Rectal smooth muscle tissue (tissue), 1 donor: ENCODE results near the gene ATP6V1A.

ENCODE experiments used
- H3K27ac ChIP-seq: one replicate; pipeline ENCODE4 v1.7.0; 2013; ENCODE audit warnings: low read depth, low read length, inconsistent platforms
- H3K27me3 ChIP-seq: one replicate; pipeline ENCODE4 v1.7.0; 2013; ENCODE audit warnings: low read length; ENCODE audit not compliant: control insufficient read depth, insufficient read depth
- H3K36me3 ChIP-seq: one replicate; pipeline ENCODE4 v1.7.0; 2013; ENCODE audit warnings: low read length; ENCODE audit not compliant: control insufficient read depth, insufficient read depth
- H3K4me1 ChIP-seq: one replicate; pipeline ENCODE4 v1.7.0; 2013; ENCODE audit warnings: low read length; ENCODE audit not compliant: control insufficient read depth, insufficient read depth
- H3K4me3 ChIP-seq: one replicate; pipeline ENCODE4 v1.7.0; 2013; ENCODE audit warnings: low read length
- H3K9ac ChIP-seq: one replicate; pipeline ENCODE4 v1.7.0; 2013; ENCODE audit warnings: low read length

ATP6V1A gene

DNA sequence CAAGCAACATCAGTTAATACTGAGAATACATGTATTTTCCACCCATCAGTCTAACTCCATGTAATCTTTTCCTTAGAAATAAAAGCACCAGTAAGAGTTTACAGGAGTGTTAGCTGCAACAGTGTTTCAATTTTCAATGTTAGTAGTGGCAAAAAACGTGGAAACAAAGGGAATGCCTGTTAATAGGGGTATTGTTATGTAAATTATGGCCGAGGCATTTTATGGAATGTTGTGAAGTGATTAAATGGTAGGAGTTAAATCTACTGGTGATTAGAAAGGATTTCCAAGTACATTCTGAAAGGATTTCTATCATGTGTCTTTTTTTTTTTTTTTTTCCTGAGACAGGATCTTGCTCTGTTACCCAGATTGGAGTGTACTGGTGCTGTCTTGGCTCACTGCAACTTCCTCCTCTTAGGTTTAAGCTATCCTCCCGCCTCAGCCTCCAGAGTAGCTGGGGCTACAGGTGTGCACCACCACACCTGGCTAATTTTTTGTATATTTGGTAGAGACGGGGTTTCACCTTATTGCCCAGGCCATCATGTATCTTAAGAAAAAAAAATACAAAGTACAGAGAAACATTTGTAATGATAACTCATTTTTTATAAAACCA lies 6.6 kb downstream of the ATP6V1A start:
- no peaks in the 10 kb centered on the region for H3K36me3 ChIP-seq
- no peak overlapping the region for H3K4me3 ChIP-seq
- H3K27me3 ChIP-seq = no peaks in the 10 kb centered on the region
- no peaks in the 10 kb centered on the region for H3K4me1 ChIP-seq
- no peak overlapping the region for H3K9ac ChIP-seq
- no peak overlapping the region for H3K27ac ChIP-seq

GRCh38 chr3:113754494-113755159 lies 7.8 kb downstream of the ATP6V1A start:
- Histone ChIP-seq H3K9ac (no peak overlapping the region), H3K27me3 (no peaks in the 10 kb centered on the region), H3K4me3 (no peak overlapping the region), H3K4me1 (no peaks in the 10 kb centered on the region), H3K36me3 (no peaks in the 10 kb centered on the region), H3K27ac (no peak overlapping the region)

DNA sequence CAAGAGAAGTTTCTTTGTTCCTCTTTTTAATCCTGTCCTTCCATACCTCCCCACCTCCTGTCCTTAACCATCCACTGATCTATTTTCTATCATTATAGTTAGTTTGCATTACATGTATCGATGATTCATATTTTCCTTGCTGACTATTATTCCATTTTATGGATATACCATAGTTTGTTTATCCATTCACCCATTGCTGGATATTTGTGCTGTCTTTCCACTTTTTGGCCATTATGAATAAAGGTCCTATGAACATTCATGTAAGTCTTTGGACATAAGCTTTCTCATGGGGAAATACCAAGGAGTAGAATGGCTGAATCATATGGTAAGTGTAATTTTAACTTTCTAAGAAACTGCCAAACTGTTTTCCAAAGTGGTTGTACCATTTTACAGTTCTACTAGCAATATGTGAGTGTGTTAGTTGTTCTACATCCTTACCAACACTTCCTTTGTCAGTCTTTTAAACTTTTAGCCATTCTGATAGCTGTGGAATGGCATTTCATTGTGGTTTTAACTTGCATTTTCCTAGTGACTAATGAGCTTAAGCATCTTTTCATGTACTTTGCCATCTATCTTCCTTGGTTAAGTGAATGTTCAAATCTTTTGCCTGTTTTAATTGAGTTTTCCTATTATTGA lies 11.7 kb downstream of the ATP6V1A start:
- Histone ChIP-seq H3K36me3 (no peaks in the 10 kb centered on the region), H3K4me1 (no peaks in the 10 kb centered on the region), H3K27ac (no peak overlapping the region), H3K9ac (no peak overlapping the region), H3K27me3 (no peaks in the 10 kb centered on the region), H3K4me3 (no peak overlapping the region)

GRCh38 chr3:113764698-113765097 lies 17.9 kb downstream of the ATP6V1A start:
- Histone ChIP-seq H3K27me3 (no peaks in the 10 kb centered on the region), H3K36me3 (no peaks in the 10 kb centered on the region), H3K4me3 (no peak overlapping the region), H3K27ac (no peak overlapping the region), H3K4me1 (no peaks in the 10 kb centered on the region), H3K9ac (no peak overlapping the region)

GRCh38 chr3:113769551-113769950 lies 22.7 kb downstream of the ATP6V1A start:
- no peaks in the 10 kb centered on the region for H3K4me1 ChIP-seq
- no peak overlapping the region for H3K4me3 ChIP-seq
- H3K27me3 ChIP-seq = no peaks in the 10 kb centered on the region
- no peaks in the 10 kb centered on the region for H3K36me3 ChIP-seq
- no peak overlapping the region for H3K9ac ChIP-seq
- H3K27ac ChIP-seq = no peak overlapping the region

DNA sequence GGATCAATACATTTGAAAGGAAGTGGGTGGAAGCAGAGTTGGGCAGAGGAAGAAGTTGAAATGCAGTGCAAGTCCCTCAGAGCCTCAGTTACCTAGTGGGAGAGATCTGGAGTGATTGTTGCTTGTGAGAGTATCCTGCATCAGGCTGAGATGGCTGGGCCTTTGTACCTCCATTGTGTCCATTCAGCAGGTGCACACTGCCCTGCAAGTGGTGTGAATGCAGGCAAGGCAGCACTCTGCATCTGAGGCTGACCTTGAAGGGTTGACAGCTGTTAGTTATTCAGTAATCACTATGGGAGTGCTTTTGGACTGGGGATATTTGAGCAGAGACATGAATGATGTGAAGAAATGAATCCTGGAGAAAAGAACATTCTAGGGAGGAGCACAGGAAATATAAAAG lies 25.2 kb downstream of the ATP6V1A start:
- Histone ChIP-seq H3K4me3 (no peak overlapping the region), H3K27ac (no peak overlapping the region), H3K27me3 (no peaks in the 10 kb centered on the region), H3K9ac (no peak overlapping the region), H3K36me3 (no peaks in the 10 kb centered on the region), H3K4me1 (no peaks in the 10 kb centered on the region)

- Histone ChIP-seq H3K9ac (no peak overlapping the region), H3K27ac (no peak overlapping the region), H3K4me1 (no peaks in the 10 kb centered on the region), H3K4me3 (no peak overlapping the region), H3K27me3 (no peaks in the 10 kb centered on the region), H3K36me3 (no peaks in the 10 kb centered on the region)
These were observed 26.5 kb downstream of the ATP6V1A start for GRCh38 chr3:113773381-113773780.

DNA sequence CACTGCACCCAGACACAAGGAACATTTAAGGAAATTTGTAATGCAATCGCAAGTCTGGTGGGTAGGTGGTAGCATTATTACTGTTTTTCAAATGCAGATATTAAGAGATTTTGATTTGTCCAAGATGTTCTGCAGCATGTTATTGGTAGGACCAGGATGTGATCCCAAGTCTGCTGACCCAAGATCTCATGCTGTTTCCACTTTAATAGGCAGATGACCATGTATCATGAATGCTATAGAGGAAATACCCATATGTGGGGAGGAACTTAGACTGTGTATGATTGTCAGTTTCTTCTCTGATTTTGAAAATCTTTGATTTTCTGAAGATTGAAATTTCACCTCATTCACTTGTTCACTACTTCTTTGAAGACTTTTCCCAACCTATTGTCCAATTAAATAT lies 28.7 kb downstream of the ATP6V1A start:
- no peaks in the 10 kb centered on the region for H3K27me3 ChIP-seq
- no peaks in the 10 kb centered on the region for H3K36me3 ChIP-seq
- H3K27ac ChIP-seq = no peak overlapping the region
- H3K4me3 ChIP-seq = no peak overlapping the region
- H3K4me1 ChIP-seq = no peaks in the 10 kb centered on the region
- H3K9ac ChIP-seq = no peak overlapping the region

DNA sequence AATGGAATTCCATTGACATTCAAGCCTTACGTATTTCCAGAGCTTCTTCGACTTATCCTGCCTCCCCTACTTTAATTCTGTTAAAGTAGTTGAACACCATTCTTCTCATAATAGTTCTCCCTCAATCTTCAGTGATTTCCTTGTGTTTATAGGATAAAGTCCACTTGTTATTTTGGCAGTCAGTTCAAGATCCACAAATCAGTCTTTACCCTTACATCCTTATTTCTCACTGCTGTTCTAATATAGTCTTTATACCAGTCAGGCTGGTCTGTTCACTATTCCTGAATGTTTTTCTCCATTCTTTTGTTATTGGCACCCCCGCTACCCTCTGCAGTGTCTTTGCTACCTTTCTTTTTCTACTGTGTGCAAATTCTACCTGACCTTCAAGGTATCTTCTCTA lies 29.7 kb downstream of the ATP6V1A start:
- Histone ChIP-seq H3K4me3 (no peak overlapping the region), H3K9ac (no peak overlapping the region), H3K4me1 (no peaks in the 10 kb centered on the region)

GRCh38 chr3:113783463-113783862 lies 36.6 kb downstream of the ATP6V1A start:
- Histone ChIP-seq H3K27me3 (no peaks in the 10 kb centered on the region), H3K36me3 (peaks cover 2% of the 10 kb centered on the region), H3K4me3 (no peak overlapping the region), H3K4me1 (no peaks in the 10 kb centered on the region), H3K27ac (no peak overlapping the region), H3K9ac (no peak overlapping the region)

More for the DNA sequence above, 29.7 kb downstream of the ATP6V1A start:
- Histone ChIP-seq H3K36me3 (no peaks in the 10 kb centered on the region), H3K27me3 (no peaks in the 10 kb centered on the region), H3K27ac (no peak overlapping the region)

DNA sequence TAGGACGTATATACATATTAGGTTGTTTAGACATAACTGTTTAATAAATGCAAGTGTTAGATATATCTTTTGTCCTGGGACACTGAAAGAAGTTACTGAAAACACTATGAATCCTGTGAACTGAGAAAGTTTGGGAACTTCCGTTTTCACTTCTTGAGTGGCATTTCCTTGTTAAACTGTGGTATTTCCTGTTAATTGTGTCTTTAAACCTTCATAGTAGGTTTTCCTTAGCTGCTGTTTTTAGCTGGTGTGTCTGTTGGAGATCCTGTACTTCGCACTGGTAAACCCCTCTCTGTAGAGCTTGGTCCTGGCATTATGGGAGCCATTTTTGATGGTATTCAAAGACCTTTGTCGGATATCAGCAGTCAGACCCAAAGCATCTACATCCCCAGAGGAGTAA lies 37.1 kb downstream of the ATP6V1A start:
- no peaks in the 10 kb centered on the region for H3K4me1 ChIP-seq
- H3K4me3 ChIP-seq = no peak overlapping the region
- H3K27me3 ChIP-seq = no peaks in the 10 kb centered on the region
- no peak overlapping the region for H3K9ac ChIP-seq
- H3K27ac ChIP-seq = no peak overlapping the region
- H3K36me3 ChIP-seq = peaks cover 2% of the 10 kb centered on the region

DNA sequence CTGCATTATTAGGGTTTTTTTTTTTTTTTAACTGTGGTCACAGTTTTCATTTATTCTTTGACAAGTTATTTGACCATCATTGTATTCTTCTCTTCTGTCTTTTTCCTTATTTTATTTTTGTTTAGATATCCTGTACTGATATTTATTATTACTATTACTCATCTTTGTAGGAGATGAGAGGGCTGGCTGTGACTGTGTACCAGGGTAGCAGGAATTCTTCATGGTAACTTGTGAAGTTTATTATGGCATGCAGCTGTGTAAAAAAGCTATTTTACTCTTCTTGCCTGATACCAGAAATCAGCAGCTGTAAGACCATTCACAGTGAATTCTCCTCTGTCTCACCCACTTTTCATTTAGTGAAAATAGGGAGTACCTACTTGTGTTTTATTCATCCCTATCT lies 44.5 kb downstream of the ATP6V1A start:
- Histone ChIP-seq H3K27ac (no peak overlapping the region), H3K27me3 (no peaks in the 10 kb centered on the region), H3K4me1 (no peaks in the 10 kb centered on the region), H3K36me3 (peaks cover 8% of the 10 kb centered on the region), H3K9ac (no peak overlapping the region), H3K4me3 (no peak overlapping the region)

DNA sequence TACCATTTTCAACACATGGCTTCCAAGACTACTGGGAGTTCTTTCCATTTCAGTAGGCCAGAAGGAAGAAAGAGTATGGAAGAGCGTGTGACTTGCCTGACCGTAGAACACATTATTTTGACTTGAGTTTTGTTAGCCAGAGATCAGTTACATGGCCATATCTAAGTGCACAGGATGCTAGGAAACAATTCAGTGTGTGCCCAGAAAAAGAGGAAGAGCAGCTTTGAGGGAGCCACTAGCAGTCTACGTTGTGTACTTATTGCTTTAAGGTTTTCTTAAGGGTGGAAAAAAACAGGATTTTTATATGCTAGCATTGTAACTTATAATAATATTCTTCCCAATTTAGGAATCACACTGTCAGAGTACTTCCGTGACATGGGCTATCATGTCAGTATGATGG lies 47.7 kb downstream of the ATP6V1A start:
- Histone ChIP-seq H3K27ac (no peak overlapping the region), H3K9ac (no peak overlapping the region), H3K4me1 (no peaks in the 10 kb centered on the region), H3K4me3 (no peak overlapping the region), H3K27me3 (no peaks in the 10 kb centered on the region), H3K36me3 (peaks cover 10% of the 10 kb centered on the region)
